ENCODE measurements around the gene WDFY2.
A peak's percentile ranks its signal among the peaks of the same experiment; 100 is the strongest.

WDFY2 gene

GRCh38 chr13:51601601-51602565 is 17.6 kb downstream of the WDFY2 start:
- DNase-seq (ENCODE audit: low read depth) = no peak

GRCh38 chr13:51603716-51604115 is 19.5 kb downstream of the WDFY2 start:
- DNase-seq (ENCODE audit: low read depth) = no peak

DNA sequence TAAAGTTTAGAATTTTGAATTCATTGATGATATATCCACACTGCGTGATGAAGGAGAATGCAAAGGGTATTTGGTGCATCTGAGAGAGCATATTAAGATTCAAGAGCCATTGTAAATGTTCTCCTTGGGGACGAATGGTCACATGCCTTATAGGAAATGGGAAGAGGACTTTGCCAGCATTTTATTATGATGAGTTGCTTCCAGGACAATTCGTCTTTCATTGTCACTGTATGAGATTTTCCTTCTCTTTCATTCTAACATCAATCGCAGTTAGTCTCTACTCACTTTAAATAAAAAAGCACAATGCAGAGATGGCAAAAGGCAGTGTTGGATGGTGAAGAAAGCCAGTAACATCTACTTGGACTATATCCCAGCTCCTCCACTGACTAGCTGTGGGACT is 21.4 kb downstream of the WDFY2 start:
- DNase-seq (ENCODE audit: low read depth) = no peak

DNA sequence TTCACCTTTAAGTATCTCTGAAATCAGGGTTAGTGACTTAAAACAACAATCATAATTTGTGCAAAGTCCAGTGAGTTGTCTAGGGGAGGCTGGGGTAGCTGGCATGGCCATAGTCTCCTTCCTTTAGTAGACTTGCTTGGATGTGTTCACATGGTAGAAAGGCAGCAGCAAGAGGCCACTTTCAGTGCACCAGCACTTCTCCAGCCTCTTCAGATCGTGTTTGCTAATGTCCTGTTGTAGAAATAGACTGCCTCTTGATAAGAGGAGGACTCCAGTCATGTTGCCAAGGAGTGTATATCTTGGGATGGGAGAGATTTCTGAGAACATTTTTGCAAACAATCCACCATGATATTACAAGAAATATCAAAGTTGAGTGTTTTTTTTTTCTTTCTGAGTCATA is 22.9 kb downstream of the WDFY2 start:
- no peak for DNase-seq (ENCODE audit: low read depth)

DNA sequence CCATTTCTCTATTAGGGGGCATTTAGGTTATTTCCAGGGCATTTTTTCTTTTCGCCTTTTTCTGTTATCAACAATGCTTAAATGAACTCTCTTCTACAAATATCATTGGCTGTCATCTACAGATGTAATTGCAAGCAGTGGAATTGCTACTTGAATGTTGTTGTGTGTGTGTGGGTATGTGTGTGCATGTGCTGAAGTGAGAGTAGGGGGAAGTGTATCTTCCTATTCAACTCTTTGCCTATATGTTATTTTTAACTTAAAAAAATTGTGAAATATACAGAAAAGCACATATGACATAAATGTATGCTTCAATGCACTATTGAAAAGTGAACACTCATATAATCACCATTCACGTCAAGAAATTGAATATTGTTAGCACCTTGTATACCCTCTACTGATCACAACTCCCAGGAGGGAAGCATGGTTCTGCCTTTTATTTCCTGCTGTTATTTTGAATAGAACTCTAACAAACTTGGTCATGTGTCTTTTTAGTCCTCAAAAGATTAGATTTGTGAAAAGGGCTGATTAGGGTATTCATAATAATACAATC is 24.7 kb downstream of the WDFY2 start:
- DNase-seq (ENCODE audit: low read depth) = no peak

DNA sequence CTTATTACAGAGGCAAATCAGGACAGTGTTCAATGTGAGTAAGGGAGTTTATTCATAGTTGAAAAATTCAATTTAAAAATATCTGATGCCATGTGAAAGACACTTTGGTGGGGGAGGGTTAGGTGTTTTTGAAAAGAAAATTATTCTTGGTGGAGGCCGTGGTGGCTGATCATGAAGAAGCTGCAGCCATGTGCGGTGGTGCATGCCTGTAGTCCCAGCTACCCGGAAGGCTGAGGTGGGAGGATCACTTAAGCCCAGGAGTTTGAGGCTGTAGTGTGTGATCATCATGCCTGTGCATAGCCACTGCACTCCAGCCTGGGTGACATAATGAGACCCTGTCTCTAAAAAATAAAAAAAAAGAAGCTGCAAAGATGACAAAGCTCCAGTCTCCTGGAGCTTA is 28.6 kb downstream of the WDFY2 start:
- DNase-seq (ENCODE audit: low read depth) = no peak

- DNase-seq (ENCODE audit: low read depth) = no peak
Observed at GRCh38 chr13:51613535-51613934, 29.3 kb downstream of the WDFY2 start.

DNA sequence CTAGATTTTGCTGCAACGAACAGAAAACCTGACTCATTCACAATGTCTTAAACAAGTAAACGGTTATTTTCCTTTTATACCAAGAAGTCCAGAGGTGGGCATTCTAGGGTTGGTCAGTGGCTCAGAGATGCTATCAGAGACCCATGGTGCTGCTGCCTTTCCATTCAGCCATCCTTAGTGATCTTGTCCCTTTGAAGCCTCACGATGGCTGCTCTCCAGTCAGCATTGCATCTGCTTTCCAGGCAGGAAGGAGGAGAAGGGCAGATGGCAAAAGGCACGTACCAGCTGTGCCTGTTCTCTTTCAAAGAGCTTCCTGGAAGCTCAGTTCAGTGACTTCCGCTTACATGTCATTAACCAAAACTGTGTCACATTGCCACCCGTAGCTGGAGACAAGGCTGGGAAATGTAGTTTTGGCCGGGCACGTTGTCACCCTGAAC is 30.1 kb downstream of the WDFY2 start:
- peak; percentile 13 for DNase-seq (ENCODE audit: low read depth)

- no peak for DNase-seq (ENCODE audit: low read depth)
Observed at GRCh38 chr13:51618626-51619025, 34.4 kb downstream of the WDFY2 start.

DNA sequence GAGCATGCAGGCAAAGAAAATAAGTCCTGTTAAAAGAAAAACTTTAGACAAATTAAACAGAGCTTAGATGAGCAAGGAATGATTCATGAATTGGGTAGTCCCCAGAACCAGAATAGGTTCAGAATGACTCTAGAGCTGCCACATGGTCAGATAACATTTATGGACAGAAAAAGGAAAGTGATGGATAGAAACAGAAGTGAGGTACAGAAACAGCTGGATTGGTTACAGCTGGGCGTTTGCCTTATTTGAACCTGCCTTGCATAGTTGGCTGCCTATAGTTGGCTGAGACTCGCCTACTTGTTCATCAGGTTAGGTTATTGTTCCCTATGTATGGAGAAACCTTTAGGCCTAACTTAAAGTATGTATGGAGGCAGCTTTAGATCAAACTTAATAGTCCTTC is 35.4 kb downstream of the WDFY2 start:
- no peak for DNase-seq (ENCODE audit: low read depth)

- no peak for DNase-seq (ENCODE audit: low read depth)
Observed at GRCh38 chr13:51620165-51620983, 36.1 kb downstream of the WDFY2 start.

- no peak for DNase-seq (ENCODE audit: low read depth)
Observed at GRCh38 chr13:51621602-51622001, 37.3 kb downstream of the WDFY2 start.

GRCh38 chr13:51623473-51623872 is 39.2 kb downstream of the WDFY2 start:
- DNase-seq (ENCODE audit: low read depth) = no peak

- no peak for DNase-seq (ENCODE audit: low read depth)
Observed at GRCh38 chr13:51624207-51624606, 39.9 kb downstream of the WDFY2 start.

DNA sequence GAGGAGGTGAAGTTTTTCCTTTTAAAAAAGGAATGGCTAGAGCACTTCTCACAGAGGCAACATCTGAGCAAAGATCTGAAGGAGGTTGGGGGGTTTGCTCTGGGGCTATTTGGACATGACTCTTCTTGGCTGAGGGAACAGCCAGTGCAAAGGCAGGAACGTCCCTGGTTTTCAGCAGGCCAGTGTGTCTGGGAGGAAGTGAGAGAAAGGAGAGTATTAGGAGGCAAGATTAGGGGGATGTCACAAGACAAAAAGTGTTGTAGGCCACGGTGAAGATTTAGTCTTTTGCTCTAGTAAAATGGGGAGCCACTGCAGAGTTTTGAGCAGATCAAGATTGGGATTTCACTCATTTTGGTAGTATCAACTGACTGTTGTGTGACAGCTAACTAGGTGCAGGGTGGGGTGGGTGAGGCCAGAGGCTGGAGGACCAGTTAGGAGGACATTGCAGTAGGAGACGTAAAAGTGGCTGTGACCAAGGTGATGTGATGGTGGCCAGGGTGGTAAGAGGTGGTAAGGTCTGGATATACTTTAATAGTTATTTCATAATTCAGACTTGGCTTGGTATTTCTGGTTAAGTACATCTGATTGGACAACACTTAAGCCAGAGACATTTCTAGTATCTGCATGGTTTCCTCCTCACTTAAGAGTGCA is 40.6 kb downstream of the WDFY2 start:
- no peak for DNase-seq (ENCODE audit: low read depth)

DNA sequence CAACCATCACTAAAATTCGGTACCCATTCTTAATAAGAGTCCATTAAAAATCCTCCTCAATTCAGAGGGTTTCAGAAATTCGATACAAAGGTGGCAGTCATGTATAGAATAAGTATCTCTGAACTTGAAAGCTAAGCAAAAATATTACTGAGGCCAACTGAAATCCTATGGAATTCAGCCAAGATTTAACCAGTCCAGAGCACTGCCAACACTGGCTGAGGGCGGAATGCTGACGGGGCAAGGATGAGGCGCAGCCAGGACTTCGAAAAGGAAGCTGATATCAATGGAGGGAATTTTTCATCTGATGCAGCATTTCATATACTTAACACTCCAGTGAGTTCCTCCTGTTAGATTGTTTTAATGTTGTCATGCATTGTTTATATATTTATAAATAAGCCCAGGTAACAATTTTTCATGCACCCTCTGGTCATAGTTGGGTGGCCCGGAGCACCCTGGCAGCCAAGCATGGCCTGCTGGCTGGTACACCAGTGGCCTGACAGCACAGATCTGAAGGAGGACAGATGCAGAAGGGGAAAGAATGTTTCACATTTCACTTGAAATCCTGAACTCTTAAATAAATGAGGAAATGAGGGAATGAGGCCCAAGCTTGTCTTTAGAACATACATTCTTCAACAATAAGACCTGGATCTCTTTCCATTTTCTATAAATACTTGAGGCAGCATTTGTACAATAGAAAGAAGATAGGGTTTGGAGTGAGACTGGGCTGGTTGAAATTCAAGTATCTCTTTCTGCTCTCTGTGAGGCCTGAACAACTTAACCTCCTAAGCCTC is 41.5 kb downstream of the WDFY2 start:
- DNase-seq (ENCODE audit: low read depth) = no peak

GRCh38 chr13:51626749-51627148 is 42.5 kb downstream of the WDFY2 start:
- DNase-seq (ENCODE audit: low read depth) = no peak

GRCh38 chr13:51628059-51628852 is 44.0 kb downstream of the WDFY2 start:
- DNase-seq (ENCODE audit: low read depth) = no peak

- DNase-seq (ENCODE audit: low read depth) = no peak
Observed at GRCh38 chr13:51629491-51630287, 45.4 kb downstream of the WDFY2 start.

DNA sequence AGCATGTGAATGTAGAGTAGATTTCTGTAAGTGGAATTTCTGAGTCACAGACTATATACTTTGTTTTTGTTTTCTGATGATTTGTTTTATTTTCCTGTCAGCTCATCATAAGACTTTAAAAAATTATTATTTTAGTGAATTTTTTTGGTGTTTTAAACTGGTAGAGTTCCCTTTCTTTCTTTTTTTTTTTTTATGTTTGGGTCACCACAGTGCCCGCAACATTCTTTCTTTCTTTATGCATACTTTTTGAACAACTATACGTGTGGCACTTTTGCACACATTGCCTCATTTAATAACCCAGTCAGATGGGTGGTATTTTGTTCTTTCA is 46.0 kb downstream of the WDFY2 start:
- no peak for DNase-seq (ENCODE audit: low read depth)

All from stimulated activated CD8-positive, alpha-beta memory T cell treated with anti-CD3 and anti-CD28 coated beads, Interleukin-12 subunit alpha, Interleukin-12 subunit beta, amount 100 ng/mL, for 1 hour (primary cell).